Stimulated activated naive B cell treated with anti-CD40 and anti-IgM and Interleukin-4, amounts not matched to agents 10 μg/mL and 1 μg/mL and 100 μg/mL, for 72 hours (primary cell): ENCODE data around the gene FRMPD4.

Experiments
- ATAC-seq, 2 donors: fragments of 150-1000 bp; cut with Tn5 transposase; replicated peaks; 2 replicates each; pipeline ENCODE4 v1.10.0; 2021; ENCODE audit warnings: moderate library complexity in 1 of 2
- DNase-seq: peaks from one replicate; pipeline ENCODE4 v3.0.0; 2021
- H3K27ac Mint-ChIP-seq: one replicate; pipeline ENCODE4 v1.8.0; 2022; ENCODE audit warnings: mild to moderate bottlenecking, mixed read lengths
- H3K27me3 Mint-ChIP-seq, 2 donors: one replicate each; pipeline ENCODE4 v1.8.0; 2022; ENCODE audit warnings: mixed read lengths in 2 of 2
- H3K36me3 Mint-ChIP-seq, 2 donors: one replicate each; pipeline ENCODE4 v1.8.0; 2022; ENCODE audit warnings: mixed read lengths in 2 of 2, mild to moderate bottlenecking in 1 of 2
- H3K4me1 Mint-ChIP-seq, 2 donors: one replicate each; pipeline ENCODE4 v1.8.0; 2022; ENCODE audit warnings: mixed read lengths in 2 of 2, mild to moderate bottlenecking in 1 of 2
- H3K4me3 Mint-ChIP-seq, 2 donors: one replicate each; pipeline ENCODE4 v1.8.0; 2022; ENCODE audit warnings: mild to moderate bottlenecking in 2 of 2, mixed read lengths in 2 of 2, moderate library complexity in 1 of 2
- H3K9me3 Mint-ChIP-seq, 2 donors: one replicate each; pipeline ENCODE4 v1.8.0; 2022; ENCODE audit warnings: mixed read lengths in 2 of 2, mild to moderate bottlenecking in 1 of 2

FRMPD4 gene

DNA sequence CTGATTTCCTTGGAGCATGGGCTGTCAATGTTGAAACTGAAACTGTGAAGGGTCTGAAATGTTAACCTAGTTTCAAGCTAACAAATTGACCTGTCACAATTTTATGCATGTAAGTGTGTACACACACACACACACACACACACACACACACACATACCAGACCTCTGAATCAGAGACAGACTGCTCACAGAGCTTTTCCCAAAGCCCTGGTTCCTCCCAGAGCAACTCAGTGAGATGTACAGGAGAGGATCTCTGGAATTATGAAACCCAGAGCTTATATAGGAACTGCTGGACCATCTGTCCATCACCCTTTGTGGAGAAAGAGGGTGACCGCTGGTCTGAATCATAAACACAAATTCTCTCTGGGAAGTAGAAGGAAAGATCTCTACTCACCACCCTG lies 424.8 kb downstream of the FRMPD4 start:
- Mint-ChIP-seq H3K9me3 (no peaks in the 10 kb centered on the region), H3K27me3 (peaks cover 0 to under 1% of the 10 kb centered on the region in 2 donors), H3K4me3 (no peak overlapping the region), H3K36me3 (no peaks in the 10 kb centered on the region), H3K4me1 (peaks cover 0 to 7% of the 10 kb centered on the region in 2 donors), H3K27ac (no peak overlapping the region)
- no peak for ATAC-seq
- DNase-seq, result no peak

- Mint-ChIP-seq H3K4me3 (no peak overlapping the region), H3K27ac (no peak overlapping the region), H3K36me3 (no peaks in the 10 kb centered on the region), H3K9me3 (no peaks in the 10 kb centered on the region), H3K4me1 (peaks cover 0 to 7% of the 10 kb centered on the region in 2 donors), H3K27me3 (no peaks in the 10 kb centered on the region)
- ATAC-seq (no peak), DNase-seq (no peak)
Measured at GRCh38 chrX:12564221-12564620, 425.9 kb downstream of the FRMPD4 start.

- peaks cover 2 to 7% of the 10 kb centered on the region in 2 donors for H3K4me1 Mint-ChIP-seq
- H3K27me3 Mint-ChIP-seq, result no peaks in the 10 kb centered on the region
- no peak for DNase-seq
- no peak for ATAC-seq
- H3K27ac Mint-ChIP-seq, result no peak overlapping the region
- no peaks in the 10 kb centered on the region for H3K9me3 Mint-ChIP-seq
- H3K36me3 Mint-ChIP-seq, result no peaks in the 10 kb centered on the region
- no peak overlapping the region for H3K4me3 Mint-ChIP-seq
Measured at GRCh38 chrX:12567857-12568256, 429.6 kb downstream of the FRMPD4 start.

DNA sequence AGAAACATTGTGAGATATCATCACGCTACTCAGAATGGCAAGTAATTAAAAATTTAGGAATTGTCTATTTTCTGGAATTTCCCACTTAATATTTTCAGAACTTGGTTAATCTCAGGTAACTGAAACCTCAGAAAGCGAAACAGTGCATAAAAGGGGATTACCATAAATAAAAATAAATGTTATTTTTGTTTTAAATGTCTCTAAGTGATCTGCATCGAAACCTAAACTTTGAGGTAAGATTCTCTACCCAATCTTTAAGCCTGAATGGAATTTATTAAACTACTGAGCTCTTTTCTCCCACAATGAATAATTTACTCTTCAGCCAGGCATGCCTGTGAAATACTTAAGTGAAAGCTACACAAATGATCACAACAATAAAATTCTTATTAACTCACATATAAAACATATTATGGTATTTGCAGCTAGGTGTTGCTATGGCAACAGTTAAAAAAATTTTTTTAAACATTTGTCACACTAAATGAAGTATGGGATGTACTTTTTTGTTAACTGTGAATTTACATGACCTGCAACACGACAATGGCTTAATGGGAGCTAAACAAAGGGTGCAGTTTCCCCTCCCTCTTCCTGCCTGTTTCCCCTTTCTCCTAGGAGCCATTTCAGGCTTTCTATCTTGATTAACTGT lies 432.7 kb downstream of the FRMPD4 start:
- DNase-seq (no peak), ATAC-seq (no peak)
- Mint-ChIP-seq H3K36me3 (no peaks in the 10 kb centered on the region), H3K9me3 (no peaks in the 10 kb centered on the region), H3K4me1 (peaks cover 2 to 7% of the 10 kb centered on the region in 2 donors), H3K27me3 (peaks cover 0 to 10% of the 10 kb centered on the region in 2 donors), H3K27ac (peak overlapping the region; percentile 57), H3K4me3 (no peak overlapping the region)

DNA sequence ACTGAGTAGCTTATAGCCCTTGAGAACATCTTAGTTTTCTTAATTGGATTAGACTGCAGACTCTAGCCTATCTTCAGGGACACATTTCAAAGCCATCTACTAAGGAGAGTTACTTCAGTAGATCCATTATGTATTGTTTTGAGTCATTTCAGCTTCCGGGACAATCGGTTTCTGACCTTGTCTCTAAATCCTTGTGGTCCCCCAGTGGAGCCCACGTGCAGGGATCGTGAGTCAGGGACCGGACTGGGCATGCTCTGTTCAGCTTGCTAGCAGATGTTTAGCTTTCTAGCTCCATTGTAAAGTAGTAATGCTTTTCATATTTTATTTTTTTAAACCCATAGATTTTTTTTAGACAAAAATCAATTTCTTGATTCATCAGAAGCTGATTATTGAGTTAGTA lies 441.0 kb downstream of the FRMPD4 start:
- DNase-seq (no peak), ATAC-seq (no peak)
- Mint-ChIP-seq H3K4me1 (no peaks in the 10 kb centered on the region), H3K36me3 (no peaks in the 10 kb centered on the region), H3K27me3 (peaks cover 0 to 29% of the 10 kb centered on the region in 2 donors), H3K4me3 (no peak overlapping the region), H3K9me3 (no peaks in the 10 kb centered on the region), H3K27ac (no peak overlapping the region)

- ATAC-seq (no peak), DNase-seq (no peak)
- Mint-ChIP-seq H3K36me3 (no peaks in the 10 kb centered on the region), H3K4me3 (no peak overlapping the region), H3K4me1 (no peaks in the 10 kb centered on the region), H3K9me3 (no peaks in the 10 kb centered on the region), H3K27ac (no peak overlapping the region), H3K27me3 (peaks cover 0 to 24% of the 10 kb centered on the region in 2 donors)
Measured at GRCh38 chrX:12580548-12580947, 442.3 kb downstream of the FRMPD4 start.

DNA sequence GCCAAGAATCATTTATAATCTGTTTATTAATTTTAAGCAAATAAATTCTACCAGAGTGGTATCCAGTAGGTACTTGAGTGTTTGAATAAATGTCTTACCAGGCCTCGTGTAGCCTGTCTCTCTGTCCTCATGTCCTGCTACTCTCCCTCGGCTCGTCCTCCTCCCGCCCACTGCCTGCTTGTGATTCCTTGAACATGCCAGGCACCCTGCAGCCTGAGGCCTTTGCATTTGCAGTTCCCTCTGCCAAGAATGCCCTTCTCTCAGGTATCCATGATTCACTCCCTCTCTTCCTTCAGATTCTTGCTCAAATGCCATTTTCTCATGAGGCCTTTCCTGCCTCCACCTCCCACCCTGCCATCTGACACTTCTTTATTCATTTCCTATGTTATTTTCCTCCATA lies 443.3 kb downstream of the FRMPD4 start:
- no peak overlapping the region for H3K27ac Mint-ChIP-seq
- no peak overlapping the region for H3K4me3 Mint-ChIP-seq
- DNase-seq (no peak), ATAC-seq (no peak)
- H3K9me3 Mint-ChIP-seq, result no peaks in the 10 kb centered on the region
- H3K27me3 Mint-ChIP-seq, result peaks cover 0 to 24% of the 10 kb centered on the region in 2 donors
- no peaks in the 10 kb centered on the region for H3K36me3 Mint-ChIP-seq
- H3K4me1 Mint-ChIP-seq, result no peaks in the 10 kb centered on the region

- ATAC-seq (no peak), DNase-seq (no peak)
- Mint-ChIP-seq H3K27ac (no peak overlapping the region), H3K36me3 (no peaks in the 10 kb centered on the region), H3K4me1 (no peaks in the 10 kb centered on the region), H3K27me3 (peaks cover 0 to 18% of the 10 kb centered on the region in 2 donors), H3K4me3 (no peak overlapping the region), H3K9me3 (no peaks in the 10 kb centered on the region)
Measured at GRCh38 chrX:12582649-12583048, 444.4 kb downstream of the FRMPD4 start.

DNA sequence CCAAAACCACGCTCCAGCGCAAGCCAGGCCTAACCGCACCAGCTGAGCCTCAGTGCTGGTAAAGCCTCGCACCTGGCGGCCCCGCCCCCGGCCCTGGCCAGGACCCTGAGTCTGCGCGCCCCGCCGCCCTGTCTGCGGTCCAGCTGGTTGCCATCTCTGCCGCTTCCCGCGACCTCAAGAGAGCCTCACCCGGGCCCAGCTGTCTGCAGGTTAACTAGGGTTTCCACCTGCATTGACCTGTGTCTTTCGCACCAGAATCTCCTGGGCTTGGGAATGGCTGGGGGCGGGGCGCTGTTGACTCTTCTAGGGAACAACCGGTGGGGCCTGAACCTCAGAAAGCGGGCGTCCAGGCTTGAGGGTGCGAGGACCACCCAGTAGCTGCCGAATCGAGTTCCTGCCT lies 445.3 kb downstream of the FRMPD4 start:
- ATAC-seq (no peak), DNase-seq (no peak)
- Mint-ChIP-seq H3K27ac (no peak overlapping the region), H3K4me1 (no peaks in the 10 kb centered on the region), H3K9me3 (no peaks in the 10 kb centered on the region), H3K27me3 (peaks cover 0 to 18% of the 10 kb centered on the region in 2 donors), H3K4me3 (no peak overlapping the region), H3K36me3 (no peaks in the 10 kb centered on the region)

DNA sequence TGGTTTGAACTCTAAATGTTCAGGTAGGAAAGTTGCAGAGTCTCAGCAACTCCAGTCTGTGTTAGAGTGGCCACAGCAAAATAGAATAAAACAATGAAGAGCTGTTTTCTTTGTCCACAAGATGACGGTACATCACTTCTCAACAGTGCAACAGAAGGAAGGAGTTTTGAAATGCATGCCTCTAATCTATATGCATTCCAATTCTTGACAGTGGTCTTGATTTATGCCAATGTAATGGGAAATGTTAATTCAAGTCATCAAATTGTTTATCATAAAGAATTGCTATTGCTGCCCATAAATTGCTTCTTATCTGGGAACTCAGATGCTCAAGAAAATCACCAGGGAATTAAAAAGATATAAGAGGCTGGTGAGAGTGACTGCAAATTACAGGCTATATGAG lies 457.4 kb downstream of the FRMPD4 start:
- ATAC-seq (no peak), DNase-seq (no peak)
- Mint-ChIP-seq H3K4me1 (no peaks in the 10 kb centered on the region), H3K27ac (no peak overlapping the region), H3K4me3 (no peak overlapping the region), H3K36me3 (no peaks in the 10 kb centered on the region), H3K27me3 (peaks cover 0 to 6% of the 10 kb centered on the region in 2 donors), H3K9me3 (no peaks in the 10 kb centered on the region)

GRCh38 chrX:12610079-12610478 lies 471.8 kb downstream of the FRMPD4 start:
- Mint-ChIP-seq H3K4me1 (no peaks in the 10 kb centered on the region), H3K27ac (no peak overlapping the region), H3K36me3 (no peaks in the 10 kb centered on the region), H3K9me3 (no peaks in the 10 kb centered on the region), H3K4me3 (no peak overlapping the region), H3K27me3 (peaks cover 0 to 19% of the 10 kb centered on the region in 2 donors)
- ATAC-seq, result peak in 1 of 2 donors; percentile 58
- DNase-seq, result no peak

DNA sequence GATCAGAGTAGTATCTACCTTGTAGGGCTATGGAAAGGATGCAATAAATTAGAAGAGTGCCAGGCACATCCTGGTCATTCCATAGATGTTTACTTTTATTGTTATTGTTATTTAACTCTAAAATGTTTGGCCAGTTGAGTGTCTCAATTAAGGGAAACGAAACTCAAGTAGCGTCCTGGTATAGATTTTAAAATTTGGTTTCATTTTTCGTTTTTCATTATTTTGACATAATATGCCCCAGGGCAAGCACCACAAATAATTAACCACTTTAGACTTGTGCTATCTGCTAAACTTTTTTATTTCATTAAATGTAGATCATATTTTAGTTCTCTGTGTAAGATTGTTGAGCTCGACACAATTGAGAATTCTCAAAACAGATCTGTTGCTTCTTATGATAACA lies 473.2 kb downstream of the FRMPD4 start:
- peaks cover 0 to 12% of the 10 kb centered on the region in 2 donors for H3K27me3 Mint-ChIP-seq

DNA sequence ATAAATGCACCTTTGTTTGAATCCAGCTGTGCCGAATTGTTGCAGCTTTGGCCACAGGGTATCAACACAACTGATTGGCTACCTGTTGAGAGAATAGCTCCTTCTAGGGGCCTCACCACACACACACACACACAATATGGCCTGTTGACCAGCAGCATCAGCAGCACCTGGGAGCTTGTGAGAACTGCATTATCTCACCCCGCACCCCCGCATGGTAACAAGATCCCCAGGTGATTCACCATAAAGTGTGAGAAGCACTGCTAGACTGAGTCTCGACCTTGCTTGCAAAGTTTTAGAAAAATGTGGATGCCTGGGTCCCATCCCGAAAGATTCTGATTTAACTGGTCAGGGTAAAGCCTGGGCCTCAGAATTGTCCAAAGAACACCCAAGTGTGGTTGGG lies 476.0 kb downstream of the FRMPD4 start:
- peaks cover 5 to 14% of the 10 kb centered on the region in 2 donors for H3K27me3 Mint-ChIP-seq
- H3K4me3 Mint-ChIP-seq, result no peak overlapping the region
- no peaks in the 10 kb centered on the region for H3K4me1 Mint-ChIP-seq
- DNase-seq (no peak), ATAC-seq (no peak)
- H3K36me3 Mint-ChIP-seq, result no peaks in the 10 kb centered on the region
- no peak overlapping the region for H3K27ac Mint-ChIP-seq
- no peaks in the 10 kb centered on the region for H3K9me3 Mint-ChIP-seq

More for the DNA sequence above, 473.2 kb downstream of the FRMPD4 start:
- ATAC-seq (no peak), DNase-seq (no peak)
- Mint-ChIP-seq H3K36me3 (no peaks in the 10 kb centered on the region), H3K9me3 (no peaks in the 10 kb centered on the region), H3K4me1 (no peaks in the 10 kb centered on the region), H3K27ac (no peak overlapping the region), H3K4me3 (no peak overlapping the region)

- no peaks in the 10 kb centered on the region for H3K36me3 Mint-ChIP-seq
- no peaks in the 10 kb centered on the region for H3K4me1 Mint-ChIP-seq
- H3K4me3 Mint-ChIP-seq, result no peak overlapping the region
- no peaks in the 10 kb centered on the region for H3K9me3 Mint-ChIP-seq
- DNase-seq (no peak), ATAC-seq (no peak)
- H3K27me3 Mint-ChIP-seq, result peaks cover 5 to 12% of the 10 kb centered on the region in 2 donors
- H3K27ac Mint-ChIP-seq, result no peak overlapping the region
Measured at GRCh38 chrX:12615061-12615460, 476.8 kb downstream of the FRMPD4 start.

GRCh38 chrX:12617241-12617640 lies 479.0 kb downstream of the FRMPD4 start:
- H3K4me3 Mint-ChIP-seq, result no peak overlapping the region
- H3K36me3 Mint-ChIP-seq, result no peaks in the 10 kb centered on the region
- no peaks in the 10 kb centered on the region for H3K4me1 Mint-ChIP-seq
- ATAC-seq (no peak), DNase-seq (no peak)
- H3K27me3 Mint-ChIP-seq, result peaks cover 5 to 9% of the 10 kb centered on the region in 2 donors
- H3K27ac Mint-ChIP-seq, result no peak overlapping the region
- H3K9me3 Mint-ChIP-seq, result no peaks in the 10 kb centered on the region
